Measurements from ENCODE around the gene ATG12.
"Not testable (repeated sequence)": the region's sequence is repeated elsewhere in the genome, so short reads cannot be mapped to it uniquely, and the experiment has no call there.

The ATG12 gene

GRCh38 chr5:115841382-115842088, at the start of gene ATG12, which contains the start of gene AP3S1:
Gene ATG12, minus strand, starts transcription at chr5:115841565. Its CDS starts 13 bp downstream, at chr5:115841552.
Gene AP3S1, plus strand, starts transcription at chr5:115841935. Its CDS starts 103 bp downstream, at chr5:115842038.
- TF ChIP-seq CTCF (IDR thresholded peaks at IDR 0.05; ENCODE audit: control insufficient read depth, extremely low read depth, insufficient read depth) = no peak
- H3K4me3 ChIP-seq (ENCODE audit: low read depth, low read length) = peak within 1 kb of the TSS; percentile 88
- DNase-seq (ENCODE audit: low read depth) = peak; percentile 82

DNA sequence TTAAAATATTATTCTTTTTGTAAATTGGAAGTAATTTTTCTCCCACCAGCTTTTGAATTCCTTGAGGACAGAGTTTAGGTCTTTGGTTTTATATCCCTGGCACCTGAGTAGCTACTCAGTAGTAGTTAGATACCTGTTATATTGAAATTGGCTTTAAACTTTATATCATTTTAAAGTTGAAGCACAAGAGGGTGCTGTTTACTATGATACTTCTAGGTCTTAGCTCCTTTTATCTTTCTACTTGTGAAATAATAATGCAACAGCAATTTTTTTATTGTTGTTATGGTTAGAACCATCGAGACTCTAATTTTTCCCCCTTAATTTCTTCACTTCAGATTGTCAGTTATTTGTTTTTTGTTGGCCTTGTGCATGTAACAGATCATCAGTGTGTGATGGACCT, 46.7 kb upstream of the ATG12 start:
- no peak overlapping the region for H3K4me3 ChIP-seq (ENCODE audit: low read depth, low read length)
- peak; percentile 46 for TF ChIP-seq CTCF (IDR thresholded peaks at IDR 0.05; ENCODE audit: control insufficient read depth, extremely low read depth, insufficient read depth)
- peak; percentile 42 for DNase-seq (ENCODE audit: low read depth)

DNA sequence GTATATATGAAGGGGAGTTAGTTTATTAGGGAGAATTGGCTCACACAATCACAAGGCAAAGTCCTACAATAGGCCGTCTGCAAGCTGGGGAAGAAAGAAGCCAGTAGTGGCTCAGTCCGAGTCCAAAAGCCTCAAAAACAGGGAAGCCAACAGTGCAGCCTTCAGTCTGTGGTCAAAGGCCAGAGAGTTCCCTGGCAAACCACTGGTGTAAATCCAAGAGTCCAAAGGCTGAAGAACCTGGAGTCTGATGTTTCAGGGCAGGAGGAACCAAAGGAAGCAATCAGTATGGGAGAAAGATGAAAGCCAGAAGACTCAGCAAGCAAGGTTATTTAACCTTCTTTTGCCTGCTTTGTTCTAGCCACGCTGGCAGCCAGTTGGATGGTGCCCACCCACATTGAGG, 43.8 kb upstream of the ATG12 start:
- H3K4me3 ChIP-seq (ENCODE audit: low read depth, low read length); DNase-seq (ENCODE audit: low read depth): not testable (repeated sequence)

DNA sequence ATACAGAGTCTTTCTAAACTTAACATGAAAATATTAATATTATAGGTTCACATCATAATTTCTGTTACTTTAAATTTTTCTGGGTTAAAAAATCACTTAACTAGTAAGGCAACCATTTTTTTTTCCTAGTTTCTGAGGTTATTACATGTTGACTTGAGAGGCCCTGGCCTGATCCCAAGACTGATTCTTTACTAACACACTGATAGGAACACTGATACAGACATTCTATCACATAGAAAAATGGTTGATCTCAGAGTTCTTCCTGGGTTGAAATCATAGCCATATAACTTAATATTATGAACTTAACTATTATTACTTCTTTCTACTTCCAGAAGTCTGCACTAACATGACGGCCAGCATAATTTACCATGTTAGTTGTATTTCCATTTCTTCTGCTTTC, 43.3 kb upstream of the ATG12 start:
- H3K4me3 ChIP-seq (ENCODE audit: low read depth, low read length) = no peak overlapping the region
- no peak for DNase-seq (ENCODE audit: low read depth)
- TF ChIP-seq CTCF (IDR thresholded peaks at IDR 0.05; ENCODE audit: control insufficient read depth, extremely low read depth, insufficient read depth) = no peak

DNA sequence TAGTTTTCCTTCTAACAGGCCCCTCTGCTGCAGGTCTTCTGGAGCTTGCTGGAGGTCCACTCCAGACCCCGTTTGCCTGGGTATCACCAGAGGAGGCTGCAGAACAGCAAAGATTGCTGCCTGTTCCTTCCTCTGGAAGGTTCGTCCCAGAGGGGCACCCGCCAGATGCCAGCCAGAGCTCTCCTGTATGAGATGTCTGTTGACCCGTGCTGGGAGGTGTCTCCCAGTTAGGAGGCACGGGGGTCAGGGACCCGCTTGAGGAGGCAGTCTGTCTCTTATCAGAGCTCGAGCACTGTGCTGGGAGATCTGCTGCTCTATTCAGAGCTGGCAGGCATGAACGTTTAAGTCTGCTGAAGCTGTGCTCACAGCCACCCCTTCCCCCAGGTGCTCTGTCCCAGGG, 41.1 kb upstream of the ATG12 start:
- DNase-seq (ENCODE audit: low read depth); H3K4me3 ChIP-seq (ENCODE audit: low read depth, low read length): not testable (repeated sequence)

- not testable (repeated sequence) for H3K4me3 ChIP-seq (ENCODE audit: low read depth, low read length)
These were observed 36.0 kb upstream of the ATG12 start for GRCh38 chr5:115877342-115877741.

DNA sequence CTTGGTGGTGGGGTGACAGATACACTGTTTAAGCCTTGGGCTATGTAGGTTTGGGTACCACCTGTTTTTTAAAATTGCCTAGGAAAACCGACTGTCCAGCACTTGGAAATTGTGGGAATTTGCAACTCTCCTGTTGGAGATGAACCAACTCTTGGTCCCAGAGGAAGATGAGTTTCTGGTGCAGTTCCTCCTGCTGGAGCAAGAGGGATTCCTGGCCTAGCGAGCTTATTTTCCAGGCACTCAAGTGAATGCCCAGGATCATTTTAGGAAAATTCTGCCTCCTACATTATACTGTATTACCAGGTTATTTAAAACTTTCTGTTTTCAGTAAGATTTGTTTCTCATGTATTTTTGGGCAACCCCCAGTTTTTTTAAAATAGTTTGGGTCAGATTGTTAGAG, 34.1 kb upstream of the ATG12 start:
- no peak for TF ChIP-seq CTCF (IDR thresholded peaks at IDR 0.05; ENCODE audit: control insufficient read depth, extremely low read depth, insufficient read depth)
- no peak overlapping the region for H3K4me3 ChIP-seq (ENCODE audit: low read depth, low read length)
- DNase-seq (ENCODE audit: low read depth) = no peak

More at GRCh38 chr5:115877342-115877741, 36.0 kb upstream of the ATG12 start:
- DNase-seq (ENCODE audit: low read depth) = not testable (repeated sequence)

- TF ChIP-seq CTCF (IDR thresholded peaks at IDR 0.05; ENCODE audit: control insufficient read depth, extremely low read depth, insufficient read depth) = no peak
- no peak for DNase-seq (ENCODE audit: low read depth)
These were observed 32.0 kb upstream of the ATG12 start for GRCh38 chr5:115873392-115873791.

More at GRCh38 chr5:115873392-115873791, 32.0 kb upstream of the ATG12 start:
- H3K4me3 ChIP-seq (ENCODE audit: low read depth, low read length) = no peak overlapping the region

All from LNCaP clone FGC (cell line).